A673 (cell line): Measurements from ENCODE around the gene NAP1L5. TPM values are rescaled to one million over a fixed set of nuclear protein-coding genes. Genes with fewer than 3 reads are reported as not detected.

Experiments used
- BruUV-seq: library from RNA; stranded (reverse); fragments of 400-500 nt; replicated peaks from 2 replicates; lab custom pipeline; 2021; lab: Mats Ljungman, UMichigan
- CTCF ChIA-PET: fragments of 300-600 bp; sonication (Branson Sonifier 250); formaldehyde crosslinking; loops from one replicate; lab custom pipeline; 2022; ENCODE audit warnings: antibody characterized with exemption; lab: Charles Lee
- POLR2A ChIA-PET: fragments of 300-600 bp; sonication (Branson Sonifier 250); formaldehyde crosslinking; loops from one replicate; lab custom pipeline; 2022; ENCODE audit warnings: antibody characterized with exemption; ENCODE audit not compliant: low non-redundant PET; lab: Charles Lee
- DNase-seq: peaks from one replicate; pipeline ENCODE4 v3.0.0-alpha.2; 2015; ENCODE audit warnings: low spot score
- H3K27ac ChIP-seq: fragments of 200-600 bp; sonication (generic); 2 replicates; pipeline ENCODE4 v1.5.1; 2016; ENCODE audit warnings: mixed run types, low read depth, mild to moderate bottlenecking, mixed read lengths, antibody characterized with exemption, low read length; ENCODE audit not compliant: poor library complexity, severe bottlenecking
- H3K27me3 ChIP-seq: fragments of 200-600 bp; sonication (generic); replicated peaks from 2 replicates; pipeline ENCODE4 v1.6.1; 2017; ENCODE audit warnings: mixed run types, low read depth, mild to moderate bottlenecking, mixed read lengths, antibody characterized with exemption, low read length; ENCODE audit not compliant: insufficient read depth, poor library complexity
- H3K36me3 ChIP-seq: fragments of 200-600 bp; sonication (generic); 2 replicates; pipeline ENCODE4 v1.6.1; 2016; ENCODE audit warnings: mixed run types, mild to moderate bottlenecking, mixed read lengths, antibody characterized with exemption, low read length; ENCODE audit not compliant: insufficient read depth, poor library complexity, severe bottlenecking
- H3K4me1 ChIP-seq: fragments of 200-600 bp; sonication (generic); 2 replicates; pipeline ENCODE4 v1.6.1; 2017; ENCODE audit warnings: mixed run types, mild to moderate bottlenecking, mixed read lengths, antibody characterized with exemption, low read length; ENCODE audit not compliant: insufficient read depth, poor library complexity, severe bottlenecking
- H3K4me3 ChIP-seq: fragments of 200-600 bp; sonication (generic); 2 replicates; pipeline ENCODE4 v1.5.1; 2016; ENCODE audit warnings: low read depth, mixed run types, mild to moderate bottlenecking, mixed read lengths, low read length; ENCODE audit not compliant: poor library complexity, severe bottlenecking
- H3K9me3 ChIP-seq: fragments of 200-600 bp; sonication (generic); 2 replicates; pipeline ENCODE4 v1.6.1; 2016; ENCODE audit warnings: mixed run types, low read depth, mild to moderate bottlenecking, mixed read lengths, antibody characterized with exemption, low read length; ENCODE audit not compliant: poor library complexity, severe bottlenecking
- EZH2 ChIP-seq: fragments of 200-600 bp; sonication (generic); IDR thresholded peaks from 2 replicates; pipeline ENCODE4 v1.6.1; 2017; ENCODE audit warnings: borderline replicate concordance, low read depth, mild to moderate bottlenecking, mixed read lengths, antibody characterized with exemption, low read length; ENCODE audit not compliant: poor library complexity, severe bottlenecking
- intact Hi-C: fragments of 100-400 bp; cut with micrococcal nuclease; formaldehyde crosslinking; loops from one replicate; pipeline ENCODE4 v1.10.0; 2022; ENCODE audit not compliant: unreplicated experiment
- total RNA-seq: library from RNA; stranded (reverse); gene quantifications from 2 replicates; pipeline ENCODE4 v1.2.3, GENCODE V29; 2021
- TF ChIP-seq, protein P1 (sequence below): fragments of 300-800, 200-600 bp; sonication (generic); conservative IDR thresholded peaks from 2 replicates; pipeline ENCODE4 v1.5.1; 2017; ENCODE audit warnings: low read depth, mild to moderate bottlenecking, antibody characterized with exemption, low read length, moderate library complexity, mixed read lengths

The NAP1L5 gene
- total RNA-seq, 1 experiment from 2014 or later: not detected

DNA sequence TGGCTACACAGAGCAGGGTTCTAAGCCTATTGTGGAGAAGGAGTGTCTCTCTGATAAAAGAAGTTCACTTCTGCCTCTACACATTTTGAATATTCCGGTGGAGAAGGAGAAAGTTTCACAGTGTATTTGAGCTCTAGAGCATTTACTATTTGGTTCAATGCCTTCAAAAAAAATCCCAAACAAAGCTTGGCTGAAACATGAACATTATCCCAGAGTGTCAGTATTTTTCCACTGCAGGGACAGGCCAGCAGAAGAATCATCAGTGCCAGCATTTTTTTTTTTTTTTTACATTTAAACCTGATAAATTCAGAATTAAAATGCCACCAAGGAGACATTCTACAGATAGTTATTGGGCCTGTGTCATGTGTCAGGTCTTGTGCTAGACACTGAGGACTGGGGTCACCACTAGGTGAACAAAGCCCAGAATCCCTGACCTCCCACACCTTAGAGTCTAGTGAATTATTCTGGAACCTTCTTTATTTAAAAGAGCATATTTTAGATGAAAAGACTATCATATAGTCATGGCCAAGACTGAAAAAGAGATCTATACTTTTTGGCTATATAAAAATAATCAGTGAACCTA lies 48.0 kb upstream of the NAP1L5 start:
- no peaks in the 10 kb centered on the region for H3K4me1 ChIP-seq
- H3K27me3 ChIP-seq: no peaks in the 10 kb centered on the region
- H3K36me3 ChIP-seq: peaks cover 7% of the 10 kb centered on the region
- no peak for TF ChIP-seq EZH2
- intact Hi-C loops: no loop called here
- no TSS peak for BruUV-seq
- ChIA-PET POLR2A (no interaction called here), CTCF (no interaction called here)
- H3K27ac ChIP-seq: no peak overlapping the region
- H3K9me3 ChIP-seq: no peaks in the 10 kb centered on the region
- H3K4me3 ChIP-seq: no peak overlapping the region
- no peak for DNase-seq

DNA sequence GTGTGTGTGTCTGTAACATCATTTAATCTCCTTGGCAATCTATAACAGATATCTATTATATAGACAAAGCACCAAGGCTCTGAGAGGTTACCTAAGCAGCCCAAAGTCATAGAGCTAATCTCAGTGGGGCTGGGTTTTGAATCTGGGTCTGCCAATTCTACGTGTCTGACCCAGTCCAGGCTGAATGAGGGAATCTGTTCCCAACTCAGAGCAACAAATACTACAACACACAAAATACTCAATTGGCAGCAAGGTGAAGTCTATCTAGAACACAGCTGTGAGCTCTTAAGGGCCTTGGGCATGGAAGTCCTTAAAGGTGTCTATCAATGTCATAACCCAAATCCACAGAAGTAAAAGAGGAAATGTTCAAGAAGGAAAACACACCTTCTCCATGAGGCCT lies 47.5 kb upstream of the NAP1L5 start:
- Histone ChIP-seq H3K9me3 (no peaks in the 10 kb centered on the region), H3K4me1 (no peaks in the 10 kb centered on the region), H3K36me3 (peaks cover 7% of the 10 kb centered on the region), H3K27ac (no peak overlapping the region), H3K27me3 (no peaks in the 10 kb centered on the region), H3K4me3 (no peak overlapping the region)
- no TSS peak for BruUV-seq
- POLR2A ChIA-PET: no interaction called here
- intact Hi-C loops: no loop called here
- DNase-seq: no peak
- TF ChIP-seq EZH2: no peak
- TF ChIP-seq, protein P1, sequence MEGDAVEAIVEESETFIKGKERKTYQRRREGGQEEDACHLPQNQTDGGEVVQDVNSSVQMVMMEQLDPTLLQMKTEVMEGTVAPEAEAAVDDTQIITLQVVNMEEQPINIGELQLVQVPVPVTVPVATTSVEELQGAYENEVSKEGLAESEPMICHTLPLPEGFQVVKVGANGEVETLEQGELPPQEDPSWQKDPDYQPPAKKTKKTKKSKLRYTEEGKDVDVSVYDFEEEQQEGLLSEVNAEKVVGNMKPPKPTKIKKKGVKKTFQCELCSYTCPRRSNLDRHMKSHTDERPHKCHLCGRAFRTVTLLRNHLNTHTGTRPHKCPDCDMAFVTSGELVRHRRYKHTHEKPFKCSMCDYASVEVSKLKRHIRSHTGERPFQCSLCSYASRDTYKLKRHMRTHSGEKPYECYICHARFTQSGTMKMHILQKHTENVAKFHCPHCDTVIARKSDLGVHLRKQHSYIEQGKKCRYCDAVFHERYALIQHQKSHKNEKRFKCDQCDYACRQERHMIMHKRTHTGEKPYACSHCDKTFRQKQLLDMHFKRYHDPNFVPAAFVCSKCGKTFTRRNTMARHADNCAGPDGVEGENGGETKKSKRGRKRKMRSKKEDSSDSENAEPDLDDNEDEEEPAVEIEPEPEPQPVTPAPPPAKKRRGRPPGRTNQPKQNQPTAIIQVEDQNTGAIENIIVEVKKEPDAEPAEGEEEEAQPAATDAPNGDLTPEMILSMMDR: no peak
- CTCF ChIA-PET: no interaction called here

DNA sequence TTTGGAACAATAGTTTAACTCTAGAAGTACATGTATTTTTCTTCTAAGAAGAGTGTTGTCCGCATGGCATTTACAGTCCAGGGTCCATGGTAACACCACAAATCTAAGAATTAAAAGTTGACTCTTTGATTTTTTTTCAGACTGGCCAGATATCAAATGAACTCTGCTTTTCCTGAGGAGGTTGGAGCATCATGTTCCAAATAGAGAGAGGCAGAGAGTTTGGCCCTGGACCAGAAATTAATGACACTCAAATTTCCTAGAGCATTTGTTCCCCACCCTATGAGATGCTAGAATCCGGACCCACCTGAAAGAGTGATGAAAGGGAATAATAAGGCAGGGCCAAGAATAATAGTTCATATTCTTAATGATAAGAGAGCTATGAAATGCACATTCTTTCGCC lies 47.0 kb upstream of the NAP1L5 start:
- DNase-seq: no peak
- H3K27ac ChIP-seq: no peak overlapping the region
- ChIA-PET CTCF (no interaction called here), POLR2A (no interaction called here)
- H3K36me3 ChIP-seq: peaks cover 4% of the 10 kb centered on the region
- no peaks in the 10 kb centered on the region for H3K9me3 ChIP-seq
- no peaks in the 10 kb centered on the region for H3K27me3 ChIP-seq
- no peak for TF ChIP-seq EZH2
- TF ChIP-seq, protein P1: no peak
- H3K4me3 ChIP-seq: no peak overlapping the region
- BruUV-seq: no TSS peak
- intact Hi-C loops: no loop called here
- no peaks in the 10 kb centered on the region for H3K4me1 ChIP-seq

DNA sequence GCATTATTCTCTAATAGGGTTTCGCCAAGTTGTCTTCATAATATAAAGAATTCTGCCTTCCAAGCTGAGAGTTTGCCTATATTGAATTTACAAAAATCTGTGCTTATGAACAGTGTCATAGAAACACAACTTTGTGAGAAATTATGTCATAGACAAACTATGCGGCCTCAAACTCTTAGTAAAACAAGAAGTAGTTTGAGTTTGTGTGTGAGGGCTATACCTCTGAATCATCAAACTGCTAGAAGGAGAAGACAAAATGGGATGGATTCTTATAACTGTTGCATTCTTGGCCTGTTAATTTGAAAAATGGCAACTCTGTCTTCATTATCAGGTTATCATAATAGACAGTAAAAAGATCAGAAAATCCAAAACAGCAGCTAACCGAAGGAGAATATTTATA lies 46.1 kb upstream of the NAP1L5 start:
- BruUV-seq: no TSS peak
- intact Hi-C loops: no loop called here
- POLR2A ChIA-PET: no interaction called here

More for the DNA sequence above, 46.1 kb upstream of the NAP1L5 start:
- H3K4me3 ChIP-seq: no peak overlapping the region
- H3K9me3 ChIP-seq: no peaks in the 10 kb centered on the region
- no peak for DNase-seq
- no peaks in the 10 kb centered on the region for H3K36me3 ChIP-seq
- H3K4me1 ChIP-seq: no peaks in the 10 kb centered on the region
- no peak for TF ChIP-seq EZH2
- TF ChIP-seq, protein P1: no peak
- no peak overlapping the region for H3K27ac ChIP-seq
- H3K27me3 ChIP-seq: no peaks in the 10 kb centered on the region
- CTCF ChIA-PET: no interaction called here
